SK-N-SH treated with all-trans-retinoic acid at 6 μM for 48 hours (cell line): ENCODE data around the gene ZC3H12C.

Experiments
- ARNTL ChIP-seq: fragments of 450-650 bp; formaldehyde crosslinking; IDR thresholded peaks from 2 replicates; pipeline ENCODE4 v1.5.0; 2020; ENCODE audit warnings: low read depth, mild to moderate bottlenecking, moderate library complexity, borderline replicate concordance
- BACH2 ChIP-seq: fragments of 250-450 bp; sonication (Bioruptor Pico); IDR thresholded peaks from 2 replicates; pipeline ENCODE4 v1.9.0; 2021; ENCODE audit warnings: mild to moderate bottlenecking, borderline replicate concordance
- CSDC2 ChIP-seq: fragments of 250-450 bp; sonication (Bioruptor Pico); IDR thresholded peaks from 2 replicates; pipeline ENCODE4 v1.5.0; 2020; ENCODE audit warnings: mild to moderate bottlenecking, moderate library complexity
- ESRRG ChIP-seq: fragments of 250-450 bp; sonication (Bioruptor Pico); IDR thresholded peaks from 2 replicates; pipeline ENCODE4 v1.6.1; 2021; ENCODE audit warnings: mild to moderate bottlenecking
- GLIS3 ChIP-seq: fragments of 250-450 bp; sonication (Bioruptor Pico); IDR thresholded peaks from 2 replicates; pipeline ENCODE4 v1.5.0; 2020; ENCODE audit warnings: mild to moderate bottlenecking, moderate library complexity
- OSR1 ChIP-seq: fragments of 250-450 bp; sonication (Bioruptor Pico); IDR thresholded peaks from 2 replicates; pipeline ENCODE4 v1.8.0; 2022; ENCODE audit warnings: moderate library complexity, mild to moderate bottlenecking, inconsistent platforms
- RARB ChIP-seq: fragments of 250-450 bp; sonication (Bioruptor Pico); IDR thresholded peaks from 2 replicates; pipeline ENCODE4 v1.8.0; 2021; ENCODE audit warnings: mild to moderate bottlenecking, moderate library complexity
- SNAI2 ChIP-seq: fragments of 250-450 bp; sonication (Bioruptor Pico); IDR thresholded peaks from 2 replicates; pipeline ENCODE4 v1.5.0; 2020; ENCODE audit warnings: mild to moderate bottlenecking, moderate library complexity
- ZC3H10 ChIP-seq: fragments of 250-450 bp; sonication (Bioruptor Pico); IDR thresholded peaks from 2 replicates; pipeline ENCODE4 v1.5.1; 2021; ENCODE audit warnings: mild to moderate bottlenecking, moderate library complexity
- ZFP3 ChIP-seq: fragments of 250-450 bp; sonication (Bioruptor Pico); IDR thresholded peaks from 2 replicates; pipeline ENCODE4 v1.5.0; 2020; ENCODE audit warnings: mild to moderate bottlenecking, moderate library complexity
- ZFP30 ChIP-seq: fragments of 450-650 bp; formaldehyde crosslinking; IDR thresholded peaks from 2 replicates; pipeline ENCODE4 v1.5.0; 2022; ENCODE audit warnings: mild to moderate bottlenecking, moderate library complexity
- TF ChIP-seq, protein P1 (sequence below): fragments of 250-450 bp; sonication (Bioruptor Pico); IDR thresholded peaks from 2 replicates; pipeline ENCODE4 v1.8.0; 2020; ENCODE audit warnings: mild to moderate bottlenecking, moderate library complexity, borderline replicate concordance
- TF ChIP-seq, protein P2 (sequence below): fragments of 250-450 bp; sonication (Bioruptor Pico); IDR thresholded peaks from 2 replicates; pipeline ENCODE4 v1.5.1; 2020; ENCODE audit warnings: low read depth, mild to moderate bottlenecking, moderate library complexity
- TF ChIP-seq, protein P3 (sequence below): fragments of 250-450 bp; sonication (Bioruptor Pico); IDR thresholded peaks from 2 replicates; pipeline ENCODE4 v1.5.0; 2020; ENCODE audit warnings: mild to moderate bottlenecking, moderate library complexity

DNA sequence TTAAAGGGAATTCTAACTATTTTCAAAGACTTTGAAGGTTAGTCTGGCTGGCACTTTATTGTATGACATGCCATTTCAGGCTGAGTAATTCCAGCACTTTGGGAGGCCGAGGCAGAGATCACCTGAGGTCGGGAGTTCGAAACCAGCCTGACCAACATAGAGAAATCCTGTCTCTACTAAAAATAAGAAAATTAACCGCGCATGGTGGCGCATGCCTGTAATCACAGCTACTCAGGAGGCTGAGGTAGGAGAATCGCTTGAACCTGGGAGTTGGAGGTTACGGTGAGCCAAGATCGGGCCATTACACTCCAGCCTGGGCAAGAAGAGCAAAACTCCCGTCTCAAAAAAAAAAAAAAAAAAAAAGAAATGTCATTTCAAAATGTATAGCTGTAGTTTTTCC lies 107.6 kb downstream of the ZC3H12C start:
- TF ChIP-seq, protein P1, sequence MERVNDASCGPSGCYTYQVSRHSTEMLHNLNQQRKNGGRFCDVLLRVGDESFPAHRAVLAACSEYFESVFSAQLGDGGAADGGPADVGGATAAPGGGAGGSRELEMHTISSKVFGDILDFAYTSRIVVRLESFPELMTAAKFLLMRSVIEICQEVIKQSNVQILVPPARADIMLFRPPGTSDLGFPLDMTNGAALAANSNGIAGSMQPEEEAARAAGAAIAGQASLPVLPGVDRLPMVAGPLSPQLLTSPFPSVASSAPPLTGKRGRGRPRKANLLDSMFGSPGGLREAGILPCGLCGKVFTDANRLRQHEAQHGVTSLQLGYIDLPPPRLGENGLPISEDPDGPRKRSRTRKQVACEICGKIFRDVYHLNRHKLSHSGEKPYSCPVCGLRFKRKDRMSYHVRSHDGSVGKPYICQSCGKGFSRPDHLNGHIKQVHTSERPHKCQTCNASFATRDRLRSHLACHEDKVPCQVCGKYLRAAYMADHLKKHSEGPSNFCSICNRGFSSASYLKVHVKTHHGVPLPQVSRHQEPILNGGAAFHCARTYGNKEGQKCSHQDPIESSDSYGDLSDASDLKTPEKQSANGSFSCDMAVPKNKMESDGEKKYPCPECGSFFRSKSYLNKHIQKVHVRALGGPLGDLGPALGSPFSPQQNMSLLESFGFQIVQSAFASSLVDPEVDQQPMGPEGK (CRISPR knock-in tag) = no peak
- TF ChIP-seq SNAI2 (no peak), BACH2 (CRISPR knock-in tag) (no peak), ZFP3 (CRISPR knock-in tag) (no peak), ARNTL (CRISPR knock-in tag) (no peak), ZFP30 (CRISPR knock-in tag) (no peak), CSDC2 (CRISPR knock-in tag) (no peak), GLIS3 (no peak), RARB (CRISPR knock-in tag) (no peak), OSR1 (CRISPR knock-in tag) (no peak), ESRRG (CRISPR knock-in tag) (no peak), ZC3H10 (no peak)
- TF ChIP-seq, protein P2, sequence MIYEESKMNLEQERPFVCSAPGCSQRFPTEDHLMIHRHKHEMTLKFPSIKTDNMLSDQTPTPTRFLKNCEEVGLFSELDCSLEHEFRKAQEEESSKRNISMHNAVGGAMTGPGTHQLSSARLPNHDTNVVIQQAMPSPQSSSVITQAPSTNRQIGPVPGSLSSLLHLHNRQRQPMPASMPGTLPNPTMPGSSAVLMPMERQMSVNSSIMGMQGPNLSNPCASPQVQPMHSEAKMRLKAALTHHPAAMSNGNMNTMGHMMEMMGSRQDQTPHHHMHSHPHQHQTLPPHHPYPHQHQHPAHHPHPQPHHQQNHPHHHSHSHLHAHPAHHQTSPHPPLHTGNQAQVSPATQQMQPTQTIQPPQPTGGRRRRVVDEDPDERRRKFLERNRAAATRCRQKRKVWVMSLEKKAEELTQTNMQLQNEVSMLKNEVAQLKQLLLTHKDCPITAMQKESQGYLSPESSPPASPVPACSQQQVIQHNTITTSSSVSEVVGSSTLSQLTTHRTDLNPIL (CRISPR knock-in tag) = no peak
- TF ChIP-seq, protein P3, sequence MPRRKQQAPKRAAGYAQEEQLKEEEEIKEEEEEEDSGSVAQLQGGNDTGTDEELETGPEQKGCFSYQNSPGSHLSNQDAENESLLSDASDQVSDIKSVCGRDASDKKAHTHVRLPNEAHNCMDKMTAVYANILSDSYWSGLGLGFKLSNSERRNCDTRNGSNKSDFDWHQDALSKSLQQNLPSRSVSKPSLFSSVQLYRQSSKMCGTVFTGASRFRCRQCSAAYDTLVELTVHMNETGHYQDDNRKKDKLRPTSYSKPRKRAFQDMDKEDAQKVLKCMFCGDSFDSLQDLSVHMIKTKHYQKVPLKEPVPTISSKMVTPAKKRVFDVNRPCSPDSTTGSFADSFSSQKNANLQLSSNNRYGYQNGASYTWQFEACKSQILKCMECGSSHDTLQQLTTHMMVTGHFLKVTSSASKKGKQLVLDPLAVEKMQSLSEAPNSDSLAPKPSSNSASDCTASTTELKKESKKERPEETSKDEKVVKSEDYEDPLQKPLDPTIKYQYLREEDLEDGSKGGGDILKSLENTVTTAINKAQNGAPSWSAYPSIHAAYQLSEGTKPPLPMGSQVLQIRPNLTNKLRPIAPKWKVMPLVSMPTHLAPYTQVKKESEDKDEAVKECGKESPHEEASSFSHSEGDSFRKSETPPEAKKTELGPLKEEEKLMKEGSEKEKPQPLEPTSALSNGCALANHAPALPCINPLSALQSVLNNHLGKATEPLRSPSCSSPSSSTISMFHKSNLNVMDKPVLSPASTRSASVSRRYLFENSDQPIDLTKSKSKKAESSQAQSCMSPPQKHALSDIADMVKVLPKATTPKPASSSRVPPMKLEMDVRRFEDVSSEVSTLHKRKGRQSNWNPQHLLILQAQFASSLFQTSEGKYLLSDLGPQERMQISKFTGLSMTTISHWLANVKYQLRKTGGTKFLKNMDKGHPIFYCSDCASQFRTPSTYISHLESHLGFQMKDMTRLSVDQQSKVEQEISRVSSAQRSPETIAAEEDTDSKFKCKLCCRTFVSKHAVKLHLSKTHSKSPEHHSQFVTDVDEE (CRISPR knock-in tag) = no peak
